Upper lobe of right lung (tissue), 1 donor: ENCODE data around the gene MXI1. TPM values are rescaled to one million over a fixed set of nuclear protein-coding genes. Genes with fewer than 3 reads are reported as not detected.

ENCODE experiments used
- ATAC-seq: fragments of 200-7000 bp; cut with Tn5 transposase; one replicate; pipeline ENCODE4 v1.9.1; 2020; ENCODE audit warnings: mild to moderate bottlenecking, moderate library complexity
- DNase-seq: peaks from one replicate; pipeline ENCODE4 v3.0.0-alpha.2; 2020
- H3K27ac ChIP-seq: fragments of 200-600 bp; one replicate; pipeline ENCODE4 v1.8.0; 2022
- H3K27me3 ChIP-seq: fragments of 200-600 bp; one replicate; pipeline ENCODE4 v1.8.0; 2022; ENCODE audit warnings: mild to moderate bottlenecking
- H3K36me3 ChIP-seq: fragments of 200-600 bp; one replicate; pipeline ENCODE4 v1.8.0; 2022
- H3K4me1 ChIP-seq: fragments of 200-600 bp; one replicate; pipeline ENCODE4 v1.8.0; 2022
- H3K4me3 ChIP-seq: fragments of 200-600 bp; one replicate; pipeline ENCODE4 v1.8.0; 2022; ENCODE audit warnings: mild to moderate bottlenecking
- H3K9me3 ChIP-seq: fragments of 200-600 bp; one replicate; pipeline ENCODE4 v1.8.0; 2022
- intact Hi-C: fragments of 100-400 bp; cut with DNase I; formaldehyde crosslinking; loops from one replicate; pipeline ENCODE4 v1.11.0; 2022
- total RNA-seq: library from RNA; stranded (reverse); fragmentation: NEBNext Ultra II Directional; extraction: Animal tissue kit (Norgen Biotek cat#: 25700); gene quantifications from one replicate; pipeline ENCODE4 v1.2.1, GENCODE V29; 2021
- TF ChIP-seq, protein P1 (sequence below): fragments of 200-600 bp; IDR thresholded peaks from one replicate; pipeline ENCODE4 v1.8.0; 2022; ENCODE audit warnings: antibody characterized with exemption
- donor health status: DM: no; HTN: yes; CAD: no; lungs with severe emphysema.

Gene MXI1
- total RNA-seq, 1 donor from 2014 or later: 34.7 TPM

DNA sequence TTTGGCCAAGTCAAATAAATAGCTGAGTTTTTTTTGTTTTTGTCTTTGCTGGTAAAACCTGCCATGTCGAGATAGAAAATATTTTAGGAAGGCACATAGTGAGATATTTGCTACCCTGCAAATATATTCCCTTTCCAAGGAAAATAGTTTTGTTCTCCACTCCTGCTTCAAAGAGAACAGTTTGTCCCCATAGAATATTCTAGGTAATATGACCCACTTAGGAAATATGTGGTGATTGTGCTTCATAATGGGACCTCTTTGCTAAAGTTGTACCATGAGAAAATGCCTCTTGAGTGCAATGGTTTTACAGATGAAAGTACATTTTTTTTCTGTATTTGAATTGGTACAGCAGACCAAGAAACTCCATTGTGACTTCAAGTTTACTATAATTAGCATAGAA lies 55.8 kb downstream of the MXI1 start:
- H3K4me1 ChIP-seq: no peaks in the 10 kb centered on the region
- no peaks in the 10 kb centered on the region for H3K27me3 ChIP-seq
- no peak for ATAC-seq
- H3K27ac ChIP-seq: no peak overlapping the region
- H3K9me3 ChIP-seq: no peaks in the 10 kb centered on the region
- DNase-seq: no peak
- no peaks in the 10 kb centered on the region for H3K36me3 ChIP-seq
- intact Hi-C loops: no loop called here
- H3K4me3 ChIP-seq: no peak overlapping the region
- TF ChIP-seq, protein P1, sequence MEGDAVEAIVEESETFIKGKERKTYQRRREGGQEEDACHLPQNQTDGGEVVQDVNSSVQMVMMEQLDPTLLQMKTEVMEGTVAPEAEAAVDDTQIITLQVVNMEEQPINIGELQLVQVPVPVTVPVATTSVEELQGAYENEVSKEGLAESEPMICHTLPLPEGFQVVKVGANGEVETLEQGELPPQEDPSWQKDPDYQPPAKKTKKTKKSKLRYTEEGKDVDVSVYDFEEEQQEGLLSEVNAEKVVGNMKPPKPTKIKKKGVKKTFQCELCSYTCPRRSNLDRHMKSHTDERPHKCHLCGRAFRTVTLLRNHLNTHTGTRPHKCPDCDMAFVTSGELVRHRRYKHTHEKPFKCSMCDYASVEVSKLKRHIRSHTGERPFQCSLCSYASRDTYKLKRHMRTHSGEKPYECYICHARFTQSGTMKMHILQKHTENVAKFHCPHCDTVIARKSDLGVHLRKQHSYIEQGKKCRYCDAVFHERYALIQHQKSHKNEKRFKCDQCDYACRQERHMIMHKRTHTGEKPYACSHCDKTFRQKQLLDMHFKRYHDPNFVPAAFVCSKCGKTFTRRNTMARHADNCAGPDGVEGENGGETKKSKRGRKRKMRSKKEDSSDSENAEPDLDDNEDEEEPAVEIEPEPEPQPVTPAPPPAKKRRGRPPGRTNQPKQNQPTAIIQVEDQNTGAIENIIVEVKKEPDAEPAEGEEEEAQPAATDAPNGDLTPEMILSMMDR: no peak

DNA sequence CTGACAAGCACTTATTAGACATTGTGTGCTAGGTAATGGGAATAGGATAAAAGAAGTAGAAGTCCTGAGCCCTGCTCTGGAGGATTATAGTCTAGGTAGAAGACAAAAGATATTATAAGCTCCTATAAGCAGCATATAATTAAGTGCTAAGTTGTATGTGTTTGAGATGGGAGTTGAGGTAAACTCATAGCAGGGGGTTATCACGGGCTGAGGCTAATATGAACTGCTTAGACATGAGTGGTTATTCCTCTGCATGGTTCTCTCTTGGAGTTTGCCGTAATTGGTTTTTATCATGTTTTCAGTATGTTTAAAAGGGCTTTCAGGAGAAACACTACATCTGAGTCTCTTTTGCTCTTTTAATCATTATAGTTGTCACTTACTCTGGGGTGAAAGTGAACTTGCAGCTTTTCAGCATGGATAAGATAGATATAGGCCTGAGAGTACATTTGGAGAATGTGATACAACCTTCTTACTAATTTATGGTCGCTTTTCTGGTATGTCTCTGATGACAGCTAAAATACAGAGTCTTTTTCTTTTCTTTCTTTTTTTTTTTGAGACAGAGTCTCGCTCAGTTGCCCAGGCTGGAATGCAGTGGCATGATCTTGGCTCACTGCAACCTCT lies 58.3 kb downstream of the MXI1 start:
- no peaks in the 10 kb centered on the region for H3K36me3 ChIP-seq
- ATAC-seq (no peak), DNase-seq (no peak)
- no peak overlapping the region for H3K4me3 ChIP-seq
- H3K27me3 ChIP-seq: no peaks in the 10 kb centered on the region
- TF ChIP-seq, protein P1: no peak
- H3K27ac ChIP-seq: no peak overlapping the region
- H3K4me1 ChIP-seq: peaks cover 17% of the 10 kb centered on the region
- intact Hi-C loops: loop anchor here (5.0 kb wide), 1 partner anchor 123 kb away; no protein-coding TSS in a partner anchor
- no peaks in the 10 kb centered on the region for H3K9me3 ChIP-seq

DNA sequence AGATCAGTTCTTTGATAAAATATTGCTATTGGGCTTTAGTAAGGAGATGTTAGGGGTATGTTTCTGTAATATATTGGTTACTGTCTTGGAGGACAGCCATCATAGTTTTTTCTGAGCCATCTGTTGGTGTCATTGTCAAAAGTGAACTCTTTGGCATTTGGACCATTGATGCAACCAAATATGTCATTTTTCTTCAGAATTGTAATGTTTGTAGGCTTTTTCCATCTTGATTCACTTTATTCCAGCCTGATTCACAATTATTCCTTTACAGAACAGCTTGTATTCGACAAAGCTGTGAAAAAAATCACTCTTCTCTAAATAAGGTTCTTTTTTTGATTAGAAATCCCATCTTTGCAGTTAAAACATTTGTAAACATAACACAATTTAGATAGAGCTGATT lies 59.9 kb downstream of the MXI1 start:
- Histone ChIP-seq H3K4me3 (no peak overlapping the region), H3K9me3 (no peaks in the 10 kb centered on the region), H3K27ac (no peak overlapping the region), H3K36me3 (no peaks in the 10 kb centered on the region), H3K27me3 (no peaks in the 10 kb centered on the region), H3K4me1 (peaks cover 17% of the 10 kb centered on the region)
- intact Hi-C loops: loop anchor here (5.0 kb wide), 1 partner anchor 125 kb away; no protein-coding TSS in a partner anchor
- ATAC-seq: no peak
- TF ChIP-seq, protein P1: no peak
- no peak for DNase-seq

DNA sequence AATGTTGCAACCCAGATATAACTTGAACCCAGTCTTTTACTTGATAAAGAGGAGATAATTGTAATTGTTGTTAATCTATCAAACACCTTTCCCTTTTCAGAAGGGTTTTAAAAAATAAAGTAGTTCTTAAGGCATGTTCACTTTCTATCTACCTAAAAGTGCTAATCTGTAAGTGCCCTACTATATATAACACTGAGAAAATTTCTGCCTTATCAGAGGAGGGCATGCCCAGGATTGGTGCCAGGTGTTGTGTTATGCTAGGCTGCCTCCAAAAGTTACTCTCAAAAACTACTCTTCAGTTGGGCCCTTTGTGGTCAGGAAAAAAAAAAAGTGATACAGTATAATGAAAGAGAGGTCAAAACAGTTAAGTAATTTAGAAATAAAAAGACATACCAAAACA lies 61.0 kb downstream of the MXI1 start:
- no peaks in the 10 kb centered on the region for H3K36me3 ChIP-seq
- no peaks in the 10 kb centered on the region for H3K9me3 ChIP-seq
- H3K27ac ChIP-seq: no peak overlapping the region
- peaks cover 17% of the 10 kb centered on the region for H3K4me1 ChIP-seq
- H3K27me3 ChIP-seq: no peaks in the 10 kb centered on the region
- DNase-seq (no peak), ATAC-seq (peak; percentile 57)
- TF ChIP-seq, protein P1: no peak
- intact Hi-C loops: loop anchor here (5.0 kb wide), 1 partner anchor 126 kb away; no protein-coding TSS in a partner anchor
- H3K4me3 ChIP-seq: no peak overlapping the region

DNA sequence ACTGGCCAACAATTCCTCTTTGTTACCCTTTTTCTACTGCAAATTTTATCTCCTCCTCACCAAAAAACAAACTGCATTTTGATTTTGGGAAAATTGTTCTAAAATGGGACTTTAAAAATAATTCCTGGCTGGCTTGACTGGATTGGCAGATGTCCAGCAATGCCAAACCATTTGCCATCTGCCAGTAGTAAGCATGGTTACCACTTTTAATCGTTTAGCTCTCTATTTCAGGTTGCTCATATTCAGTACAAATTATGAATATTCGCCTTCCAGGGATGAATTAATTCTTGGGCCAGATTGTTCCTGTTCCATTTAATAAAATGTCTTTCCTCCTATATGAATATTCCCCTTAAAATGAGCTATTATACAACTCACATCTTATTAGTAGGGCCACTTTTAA lies 61.6 kb downstream of the MXI1 start:
- H3K9me3 ChIP-seq: no peaks in the 10 kb centered on the region
- peaks cover 21% of the 10 kb centered on the region for H3K4me1 ChIP-seq
- peak overlapping the region; percentile 65 for H3K27ac ChIP-seq
- ATAC-seq: no peak
- TF ChIP-seq, protein P1: no peak
- intact Hi-C loops: loop anchor here (5.0 kb wide), 1 partner anchor 127 kb away; no protein-coding TSS in a partner anchor
- H3K36me3 ChIP-seq: no peaks in the 10 kb centered on the region
- H3K4me3 ChIP-seq: no peak overlapping the region
- DNase-seq: no peak
- H3K27me3 ChIP-seq: no peaks in the 10 kb centered on the region
